ENCODE results near the gene CYTIP.

DNA sequence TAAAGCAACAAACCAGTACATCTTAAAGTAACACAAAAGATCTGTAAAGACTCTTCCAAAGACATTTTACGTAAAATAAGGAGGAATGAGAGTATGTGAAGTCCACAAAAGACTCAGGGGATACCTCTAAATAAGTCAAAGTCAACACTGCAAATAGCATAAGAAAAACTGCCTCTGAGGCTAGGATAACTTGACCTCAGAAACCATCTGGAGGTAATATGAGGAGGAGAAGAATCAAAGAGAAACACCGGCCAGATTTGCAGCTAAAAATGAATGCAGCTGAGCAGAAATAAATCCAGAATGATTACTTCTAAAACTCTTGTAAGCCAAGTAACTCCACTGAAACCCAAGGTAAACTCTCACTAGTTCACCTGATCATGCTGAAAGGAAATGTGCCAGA is 66.0 kb downstream of the CYTIP start:
- TF ChIP-seq NR2F2 (IDR thresholded peaks at IDR 0.05) (no peak), EGR1 (IDR thresholded peaks at IDR 0.05; ENCODE audit: low read depth in 2 of 2) (no peak), GABPA (IDR thresholded peaks at IDR 0.05 in 1 of 2, conservative IDR thresholded peaks at IDR 0.05 in 1 of 2) (no peak), SP1 (IDR thresholded peaks at IDR 0.05) (no peak), TAF1 (conservative IDR thresholded peaks at IDR 0.05) (no peak), RXRA (IDR thresholded peaks at IDR 0.05) (no peak), FOXA1 (IDR thresholded peaks at IDR 0.05) (no peak), HNF4G (IDR thresholded peaks at IDR 0.05) (no peak), YY1 (IDR thresholded peaks at IDR 0.05) (no peak)
- TF ChIP-seq, protein P1, sequence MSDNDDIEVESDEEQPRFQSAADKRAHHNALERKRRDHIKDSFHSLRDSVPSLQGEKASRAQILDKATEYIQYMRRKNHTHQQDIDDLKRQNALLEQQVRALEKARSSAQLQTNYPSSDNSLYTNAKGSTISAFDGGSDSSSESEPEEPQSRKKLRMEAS (IDR thresholded peaks at IDR 0.05) = no peak
- TF ChIP-seq, protein P2, sequence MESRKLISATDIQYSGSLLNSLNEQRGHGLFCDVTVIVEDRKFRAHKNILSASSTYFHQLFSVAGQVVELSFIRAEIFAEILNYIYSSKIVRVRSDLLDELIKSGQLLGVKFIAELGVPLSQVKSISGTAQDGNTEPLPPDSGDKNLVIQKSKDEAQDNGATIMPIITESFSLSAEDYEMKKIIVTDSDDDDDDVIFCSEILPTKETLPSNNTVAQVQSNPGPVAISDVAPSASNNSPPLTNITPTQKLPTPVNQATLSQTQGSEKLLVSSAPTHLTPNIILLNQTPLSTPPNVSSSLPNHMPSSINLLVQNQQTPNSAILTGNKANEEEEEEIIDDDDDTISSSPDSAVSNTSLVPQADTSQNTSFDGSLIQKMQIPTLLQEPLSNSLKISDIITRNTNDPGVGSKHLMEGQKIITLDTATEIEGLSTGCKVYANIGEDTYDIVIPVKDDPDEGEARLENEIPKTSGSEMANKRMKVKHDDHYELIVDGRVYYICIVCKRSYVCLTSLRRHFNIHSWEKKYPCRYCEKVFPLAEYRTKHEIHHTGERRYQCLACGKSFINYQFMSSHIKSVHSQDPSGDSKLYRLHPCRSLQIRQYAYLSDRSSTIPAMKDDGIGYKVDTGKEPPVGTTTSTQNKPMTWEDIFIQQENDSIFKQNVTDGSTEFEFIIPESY (IDR thresholded peaks at IDR 0.05) = no peak
- TF ChIP-seq, protein P3, sequence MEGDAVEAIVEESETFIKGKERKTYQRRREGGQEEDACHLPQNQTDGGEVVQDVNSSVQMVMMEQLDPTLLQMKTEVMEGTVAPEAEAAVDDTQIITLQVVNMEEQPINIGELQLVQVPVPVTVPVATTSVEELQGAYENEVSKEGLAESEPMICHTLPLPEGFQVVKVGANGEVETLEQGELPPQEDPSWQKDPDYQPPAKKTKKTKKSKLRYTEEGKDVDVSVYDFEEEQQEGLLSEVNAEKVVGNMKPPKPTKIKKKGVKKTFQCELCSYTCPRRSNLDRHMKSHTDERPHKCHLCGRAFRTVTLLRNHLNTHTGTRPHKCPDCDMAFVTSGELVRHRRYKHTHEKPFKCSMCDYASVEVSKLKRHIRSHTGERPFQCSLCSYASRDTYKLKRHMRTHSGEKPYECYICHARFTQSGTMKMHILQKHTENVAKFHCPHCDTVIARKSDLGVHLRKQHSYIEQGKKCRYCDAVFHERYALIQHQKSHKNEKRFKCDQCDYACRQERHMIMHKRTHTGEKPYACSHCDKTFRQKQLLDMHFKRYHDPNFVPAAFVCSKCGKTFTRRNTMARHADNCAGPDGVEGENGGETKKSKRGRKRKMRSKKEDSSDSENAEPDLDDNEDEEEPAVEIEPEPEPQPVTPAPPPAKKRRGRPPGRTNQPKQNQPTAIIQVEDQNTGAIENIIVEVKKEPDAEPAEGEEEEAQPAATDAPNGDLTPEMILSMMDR (IDR thresholded peaks at IDR 0.05; ENCODE audit: low read depth, low read length, missing input control) = no peak

Measured in liver (tissue), 3 donors.